Measurements from ENCODE around the gene MGAT4A. TPM values are rescaled to one million over a fixed set of nuclear protein-coding genes. Genes with fewer than 3 reads are reported as not detected.
A peak's percentile ranks its signal among the peaks of the same experiment; 100 is the strongest.

MGAT4A gene
- total RNA-seq, 2 experiments from 2014 or later, result 10.1 to 15.4 TPM

GRCh38 chr2:98605076-98605475 is 125.9 kb downstream of the MGAT4A start:
- Histone ChIP-seq H4K20me1 (ENCODE audit: insufficient read depth, low read length) (no peaks in the 10 kb centered on the region), H3K9me2 (ENCODE audit: insufficient read depth, low read length) (no peaks in the 10 kb centered on the region), H2AFZ (ENCODE audit: low read length) (no peak overlapping the region), H3K9me3 (ENCODE audit: low read length) (no peaks in the 10 kb centered on the region), H3K4me1 (ENCODE audit: insufficient read depth, low read length, poor library complexity, severe bottlenecking) (peaks cover 21% of the 10 kb centered on the region), H3K27ac (ENCODE audit: low read depth, low read length, poor library complexity, severe bottlenecking) (no peak overlapping the region), H3K4me2 (ENCODE audit: low read length) (no peak overlapping the region), H3K36me3 (ENCODE audit: insufficient read depth, low read length) (peaks cover 22% of the 10 kb centered on the region; the same call in 1 of the 2 replicates), H3K4me3 (ENCODE audit: low read depth, low read length, poor library complexity, severe bottlenecking) (no peak overlapping the region), H3K79me2 (ENCODE audit: insufficient read depth, low read depth, low read length) (peaks cover 15% of the 10 kb centered on the region; the same call in 1 of the 2 replicates)
- ChIA-PET POLR2A (no interaction called here), CTCF (ENCODE audit: unreplicated experiment) (no interaction called here)
- DNase-seq (ENCODE audit: low spot score), result no peak
- intact Hi-C loops (cut with micrococcal nuclease; ENCODE audit: unreplicated experiment), result loop anchor here (10.0 kb wide), 1 partner anchor 160 kb away; the partner anchor contains the start of gene INPP4A
- no peak for TF ChIP-seq EZH2phosphoT487 (IDR thresholded peaks at IDR 0.05; ENCODE audit: borderline replicate concordance, low read depth, low read length)
- no peak for TF ChIP-seq CTCF (conservative IDR thresholded peaks at IDR 0.05; ENCODE audit: low read length)
- no TSS peak for BruUV-seq (replicated peaks)

GRCh38 chr2:98604547-98604946 is 126.4 kb downstream of the MGAT4A start:
- no peak for DNase-seq (ENCODE audit: low spot score)
- no TSS peak for BruUV-seq (replicated peaks)
- ChIA-PET CTCF (ENCODE audit: unreplicated experiment) (no interaction called here), POLR2A (no interaction called here)
- Histone ChIP-seq H4K20me1 (ENCODE audit: insufficient read depth, low read length) (no peaks in the 10 kb centered on the region), H3K27ac (ENCODE audit: low read depth, low read length, poor library complexity, severe bottlenecking) (no peak overlapping the region), H3K9me3 (ENCODE audit: low read length) (no peaks in the 10 kb centered on the region), H3K36me3 (ENCODE audit: insufficient read depth, low read length) (peaks cover 27% of the 10 kb centered on the region), H3K79me2 (ENCODE audit: insufficient read depth, low read depth, low read length) (peaks cover 15% of the 10 kb centered on the region; the same call in 1 of the 2 replicates), H3K4me3 (ENCODE audit: low read depth, low read length, poor library complexity, severe bottlenecking) (no peak overlapping the region), H2AFZ (ENCODE audit: low read length) (no peak overlapping the region), H3K4me2 (ENCODE audit: low read length) (no peak overlapping the region), H3K4me1 (ENCODE audit: insufficient read depth, low read length, poor library complexity, severe bottlenecking) (peaks cover 16% of the 10 kb centered on the region), H3K9me2 (ENCODE audit: insufficient read depth, low read length) (no peaks in the 10 kb centered on the region)
- intact Hi-C loops (cut with micrococcal nuclease; ENCODE audit: unreplicated experiment), result loop anchor here (10.0 kb wide), 1 partner anchor 160 kb away; the partner anchor contains the start of gene INPP4A
- TF ChIP-seq CTCF (conservative IDR thresholded peaks at IDR 0.05; ENCODE audit: low read length) (no peak), EZH2phosphoT487 (IDR thresholded peaks at IDR 0.05; ENCODE audit: borderline replicate concordance, low read depth, low read length) (no peak)

- H3K9me3 ChIP-seq (ENCODE audit: low read length), result no peaks in the 10 kb centered on the region
- no peak for TF ChIP-seq EZH2phosphoT487 (IDR thresholded peaks at IDR 0.05; ENCODE audit: borderline replicate concordance, low read depth, low read length)
- TF ChIP-seq CTCF (conservative IDR thresholded peaks at IDR 0.05; ENCODE audit: low read length), result peak; percentile 90
- no peak overlapping the region for H2AFZ ChIP-seq (ENCODE audit: low read length)
- H3K4me3 ChIP-seq (ENCODE audit: low read depth, low read length, poor library complexity, severe bottlenecking), result no peak overlapping the region
- H3K79me2 ChIP-seq (ENCODE audit: insufficient read depth, low read depth, low read length), result peaks cover 2% of the 10 kb centered on the region; the same call in 1 of the 2 replicates
- intact Hi-C loops (cut with micrococcal nuclease; ENCODE audit: unreplicated experiment), result loop anchor here (1.0 to 10.0 kb wide), 2 partner anchors 157 to 188 kb away; partner anchors contain the start of gene INPP4A
- H3K4me2 ChIP-seq (ENCODE audit: low read length), result no peak overlapping the region
- peaks cover 50% of the 10 kb centered on the region for H3K36me3 ChIP-seq (ENCODE audit: insufficient read depth, low read length)
- DNase-seq (ENCODE audit: low spot score), result peak; percentile 57
- BruUV-seq (replicated peaks), result no TSS peak
- POLR2A ChIA-PET, result no interaction called here
- no peaks in the 10 kb centered on the region for H3K9me2 ChIP-seq (ENCODE audit: insufficient read depth, low read length)
- H3K4me1 ChIP-seq (ENCODE audit: insufficient read depth, low read length, poor library complexity, severe bottlenecking), result peaks cover 8% of the 10 kb centered on the region
- no peak overlapping the region for H3K27ac ChIP-seq (ENCODE audit: low read depth, low read length, poor library complexity, severe bottlenecking)
- CTCF ChIA-PET (ENCODE audit: unreplicated experiment), result no interaction called here
- H4K20me1 ChIP-seq (ENCODE audit: insufficient read depth, low read length), result no peaks in the 10 kb centered on the region
These were observed 129.3 kb downstream of the MGAT4A start for GRCh38 chr2:98601532-98602132.

Data from OCI-LY7 (cell line).